Activated effector memory CD4-positive, alpha-beta T cell treated with anti-CD3 and anti-CD28 coated beads, Interleukin-2, amount 50 U/mL, for 16 hours (primary cell): ENCODE measurements around the gene ANKS1B.

Source experiments
- DNase-seq: peaks from one replicate; pipeline ENCODE4 v3.0.0-alpha.2; 2020

The ANKS1B gene

DNA sequence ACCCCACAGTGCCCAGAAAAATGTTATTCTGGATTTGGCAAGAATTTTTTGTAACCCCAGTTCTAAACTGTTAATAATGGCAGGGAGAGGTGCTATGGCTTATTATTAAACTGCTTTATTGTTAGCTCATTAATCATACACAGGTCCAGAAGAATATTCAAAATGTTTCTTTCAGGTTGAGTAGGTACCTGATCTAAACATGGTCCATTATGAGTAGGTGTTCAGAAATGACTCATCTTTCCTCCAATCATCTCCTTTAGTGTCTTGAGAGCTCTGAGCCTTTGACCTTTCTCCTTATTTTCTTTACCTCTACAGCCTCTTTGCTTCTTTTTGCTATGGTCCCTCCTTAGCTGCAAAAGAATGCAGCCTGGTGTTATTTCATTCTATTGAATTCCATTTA is 548.2 kb downstream of the ANKS1B start:
- DNase-seq, result no peak

DNA sequence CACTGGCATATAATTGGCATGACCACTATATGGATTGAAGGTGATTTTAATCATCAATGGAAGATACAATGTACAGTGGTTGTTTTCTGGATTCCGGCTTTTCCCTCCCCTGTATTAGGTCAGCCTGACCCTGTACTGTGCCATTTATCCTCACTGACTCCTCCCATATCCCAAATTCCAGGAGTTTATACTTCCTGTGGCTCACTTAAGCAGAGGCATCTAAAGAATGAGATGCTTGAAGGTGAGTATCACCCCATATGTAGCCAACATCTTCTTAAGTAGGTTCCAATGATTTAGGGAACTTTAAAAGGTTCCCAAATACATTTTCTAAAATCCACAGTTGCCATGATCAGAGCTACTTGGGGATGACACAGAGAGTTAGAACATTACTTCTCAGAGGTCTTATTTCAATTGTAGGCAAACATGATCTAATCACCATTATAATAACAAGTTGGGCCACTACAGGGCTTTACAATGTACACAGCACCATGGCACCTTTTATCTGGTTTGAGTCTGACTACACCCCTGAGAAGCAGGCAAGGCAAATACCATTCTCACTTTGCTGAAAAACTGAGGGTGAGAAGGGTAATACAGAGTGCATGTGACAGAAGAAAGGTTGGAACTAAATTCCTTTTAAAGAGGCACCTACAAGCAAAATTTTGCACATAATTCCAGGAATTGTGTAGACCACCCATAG is 549.5 kb downstream of the ANKS1B start:
- DNase-seq, result no peak

DNA sequence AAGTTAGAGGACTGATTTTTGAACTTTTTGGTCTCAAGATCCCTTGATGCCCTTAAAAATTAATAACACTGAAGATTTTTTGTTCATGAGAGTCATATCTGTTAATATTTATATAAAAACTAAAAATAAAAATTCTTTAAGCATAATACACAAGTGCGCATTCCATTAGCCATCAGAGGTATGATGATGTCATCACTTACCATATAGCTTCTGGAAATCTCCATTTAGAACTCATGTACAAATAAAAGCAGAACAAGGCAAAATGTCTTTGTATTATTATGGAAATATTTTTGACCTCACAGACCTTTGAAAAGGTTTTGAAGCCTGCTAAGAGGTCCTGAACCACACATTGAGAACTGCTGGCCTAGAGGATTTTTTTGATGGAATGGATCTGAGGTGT is 551.6 kb downstream of the ANKS1B start:
- DNase-seq, result no peak

DNA sequence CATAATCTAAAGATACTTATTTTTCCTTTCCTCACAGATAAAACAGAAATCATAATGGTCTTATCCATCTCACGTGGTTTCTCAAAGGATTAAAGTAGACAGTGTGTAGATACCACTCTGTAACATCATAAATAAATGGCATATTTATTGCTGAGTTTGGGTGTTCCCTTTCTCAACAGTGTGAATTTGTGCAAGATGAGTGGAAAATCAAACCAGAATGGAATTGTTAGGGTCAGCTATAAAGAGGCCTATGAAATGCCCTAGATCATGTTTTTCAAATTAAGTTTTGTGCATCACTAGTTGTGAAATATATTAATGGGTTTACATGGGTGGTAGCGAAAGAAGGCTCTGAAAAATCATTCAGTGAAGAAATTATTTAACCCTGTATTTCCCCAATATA is 553.5 kb downstream of the ANKS1B start:
- no peak for DNase-seq

DNA sequence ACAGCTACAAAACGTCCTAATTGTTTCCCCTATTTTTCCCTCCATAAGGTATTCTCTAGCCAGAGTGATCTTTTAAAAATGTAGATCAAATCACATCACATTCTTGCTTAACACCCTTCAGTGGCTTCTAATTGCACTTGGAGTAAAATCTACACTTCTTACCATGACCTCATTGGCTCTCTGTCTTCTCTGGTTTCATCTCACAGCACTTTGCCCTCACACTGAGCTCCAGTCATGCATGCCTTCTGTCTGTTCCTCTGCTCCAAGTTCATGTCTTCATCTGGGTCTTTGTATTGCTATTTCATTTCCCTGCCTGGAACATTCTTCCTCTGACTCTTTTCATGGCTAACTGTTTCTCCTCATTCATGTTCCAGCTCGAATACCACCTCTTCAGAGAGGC is 557.6 kb downstream of the ANKS1B start:
- DNase-seq, result no peak

DNA sequence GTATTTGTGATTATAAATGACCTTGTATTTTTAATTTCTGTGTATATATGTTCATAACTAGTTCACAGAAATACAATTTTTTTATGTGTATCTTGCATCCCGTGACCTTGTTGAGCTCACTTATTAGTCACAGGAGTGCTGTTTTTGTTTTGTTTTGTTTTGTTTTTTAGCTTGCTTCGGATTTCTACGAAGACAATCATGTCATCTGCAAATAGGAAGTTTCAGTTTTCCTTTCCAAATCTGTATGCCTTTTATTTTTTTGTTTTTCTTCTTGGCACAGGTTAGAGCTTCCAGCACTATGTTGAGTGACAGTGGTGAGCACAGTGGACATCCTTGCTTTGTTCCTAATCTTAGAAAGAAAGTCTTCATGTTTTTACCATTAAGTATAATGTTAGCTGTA is 566.4 kb downstream of the ANKS1B start:
- no peak for DNase-seq

DNA sequence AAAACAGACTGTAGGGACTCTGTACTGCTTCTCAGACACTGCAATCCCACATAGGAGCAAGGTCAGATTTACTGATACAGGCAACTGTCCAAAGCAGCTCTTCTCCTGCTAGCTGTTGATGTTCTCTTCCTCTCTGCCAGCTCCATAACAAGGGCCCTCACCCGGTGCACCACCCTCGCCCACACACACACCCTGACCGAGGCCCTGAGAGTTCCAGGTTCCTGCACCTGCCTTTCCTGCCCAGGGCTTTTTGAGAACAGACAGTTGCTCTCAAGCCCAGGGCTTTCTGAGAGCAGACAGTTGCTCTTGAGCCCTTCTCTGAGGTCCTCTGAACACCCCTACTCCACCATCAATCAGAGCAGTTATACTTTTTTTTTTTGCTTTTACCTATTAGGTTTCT is 571.0 kb downstream of the ANKS1B start:
- DNase-seq, result no peak

DNA sequence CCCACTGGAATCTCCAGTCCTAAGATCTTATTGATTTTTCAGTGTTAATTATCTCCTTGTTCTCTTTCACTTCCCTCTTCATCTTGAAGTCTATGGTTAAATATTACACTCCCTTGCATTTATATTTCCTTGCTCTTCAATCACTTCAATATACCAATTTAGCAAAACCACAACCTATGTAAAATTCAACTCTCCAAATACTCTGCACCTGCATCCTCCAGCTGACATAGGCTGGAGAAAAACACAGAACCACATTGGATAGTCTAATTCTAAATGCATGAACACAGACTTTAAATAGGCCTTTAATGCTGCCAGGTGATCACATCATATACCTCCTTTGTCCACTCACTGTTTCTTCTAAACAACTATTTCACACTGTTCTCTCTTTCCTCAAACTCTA is 591.0 kb downstream of the ANKS1B start:
- DNase-seq, result no peak

DNA sequence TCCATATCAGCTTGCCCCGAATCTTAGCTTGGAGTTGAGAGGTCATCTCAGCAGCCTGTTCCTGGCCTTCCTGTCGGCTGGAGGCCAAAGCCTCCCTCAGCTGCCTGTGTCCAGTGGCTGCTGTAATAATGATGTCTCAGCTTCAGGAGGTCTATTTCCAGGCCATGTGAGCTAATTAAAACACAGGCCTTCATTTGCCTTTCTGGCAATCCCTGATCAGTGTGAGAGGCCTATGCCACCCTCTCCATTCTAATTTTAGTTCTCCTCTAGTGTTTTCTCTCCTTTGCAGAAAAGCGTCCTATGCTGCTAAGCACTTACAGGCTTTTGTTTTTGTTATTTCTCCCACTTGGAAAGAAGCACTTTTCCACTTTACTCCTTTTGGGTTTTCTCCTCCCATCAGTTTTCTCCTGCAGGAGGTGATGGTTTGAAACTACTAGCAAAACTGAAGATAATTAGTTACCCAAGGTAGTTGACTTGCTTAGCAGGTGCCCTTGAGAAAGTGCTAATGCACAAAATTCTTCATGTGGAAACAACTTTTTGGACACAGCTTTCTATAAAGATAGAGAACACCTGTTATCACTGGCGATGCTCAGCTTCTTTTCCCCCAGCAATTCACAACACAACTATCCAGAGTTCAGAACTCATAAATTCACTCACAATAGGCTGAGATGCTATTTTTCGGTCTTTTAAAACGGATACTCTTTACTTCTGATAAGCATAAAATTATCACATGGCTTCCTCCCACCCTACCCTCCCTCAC is 592.5 kb downstream of the ANKS1B start:
- no peak for DNase-seq

DNA sequence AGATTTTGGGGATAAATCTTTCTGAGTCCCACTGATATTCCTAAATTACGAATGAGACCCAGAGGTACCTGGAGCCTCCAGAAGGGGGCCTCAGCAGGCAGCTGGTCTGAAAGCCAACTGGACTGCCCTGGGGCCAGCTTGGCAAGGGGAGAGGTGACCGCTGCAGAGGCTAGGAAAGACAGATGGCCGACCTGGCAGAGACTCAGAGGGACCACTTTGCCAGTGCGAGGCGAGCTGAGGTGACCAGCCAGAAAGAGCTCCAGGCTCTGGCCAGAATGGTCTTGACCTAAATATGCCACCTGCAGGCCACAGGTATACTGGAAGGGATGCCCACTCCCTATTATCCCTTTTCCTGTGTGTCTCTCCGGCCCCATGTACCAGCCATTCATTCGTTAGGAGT is 594.0 kb downstream of the ANKS1B start:
- no peak for DNase-seq

DNA sequence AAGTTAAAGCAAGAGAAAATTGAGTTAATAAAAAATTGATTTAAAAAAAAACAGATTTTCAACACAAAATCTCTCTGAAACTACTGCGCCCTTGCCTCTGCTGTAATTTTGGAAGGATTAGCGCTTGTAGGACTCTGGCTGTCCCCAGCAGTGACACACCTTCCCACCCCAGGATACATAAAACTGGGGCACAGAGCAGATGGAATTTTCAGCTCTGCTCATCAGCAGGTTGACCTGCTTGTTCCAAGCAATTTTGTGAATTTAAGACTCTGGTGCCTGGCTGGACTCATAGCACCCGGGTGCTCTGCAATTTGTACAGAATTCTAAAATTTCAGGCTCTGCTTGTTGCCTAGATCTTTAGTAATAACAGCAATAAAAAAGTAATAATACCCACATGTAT is 595.0 kb downstream of the ANKS1B start:
- DNase-seq, result no peak

DNA sequence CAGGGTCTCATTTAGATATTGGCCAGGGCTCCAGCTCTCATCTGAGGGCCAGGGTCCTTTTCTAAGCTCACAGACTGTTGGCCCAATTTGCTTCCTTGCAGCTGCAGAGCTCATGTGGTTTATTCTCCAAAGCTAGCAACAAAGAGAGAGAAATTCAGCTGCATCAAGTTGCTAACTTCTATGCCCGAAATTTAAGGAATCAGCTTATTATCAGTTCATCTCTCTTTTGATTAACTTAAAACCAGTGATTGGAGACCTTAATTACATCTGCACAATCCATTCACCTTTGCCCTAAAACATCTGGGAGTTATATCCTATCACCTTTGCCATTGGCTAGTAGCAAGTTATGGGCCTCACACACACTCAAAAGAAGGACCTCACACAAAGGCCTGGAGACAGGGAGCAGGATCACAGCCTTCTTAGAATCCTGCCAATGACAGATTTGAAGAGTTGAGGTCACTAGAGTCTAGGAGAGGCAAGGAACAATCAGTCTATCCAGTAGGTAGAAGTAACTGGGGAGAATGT is 596.0 kb downstream of the ANKS1B start:
- DNase-seq, result no peak

DNA sequence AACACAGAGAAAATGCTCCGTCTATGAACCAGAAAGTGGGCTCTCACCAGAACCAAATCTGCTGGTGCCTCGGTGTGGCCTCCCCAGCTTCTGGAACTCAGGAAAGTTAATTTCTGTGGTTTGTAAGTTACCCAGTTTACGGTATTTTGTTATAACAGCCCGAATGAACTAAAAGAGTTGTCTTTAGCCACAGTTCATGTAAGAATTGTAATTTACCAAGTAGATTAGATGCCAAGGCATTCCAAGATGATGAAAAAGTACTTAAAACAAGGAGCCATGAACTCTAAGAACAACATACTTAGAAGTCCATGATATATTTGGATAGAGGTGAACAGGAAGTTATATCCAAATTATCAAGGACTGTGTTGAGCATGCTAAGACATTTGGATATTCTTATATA is 597.1 kb downstream of the ANKS1B start:
- no peak for DNase-seq

DNA sequence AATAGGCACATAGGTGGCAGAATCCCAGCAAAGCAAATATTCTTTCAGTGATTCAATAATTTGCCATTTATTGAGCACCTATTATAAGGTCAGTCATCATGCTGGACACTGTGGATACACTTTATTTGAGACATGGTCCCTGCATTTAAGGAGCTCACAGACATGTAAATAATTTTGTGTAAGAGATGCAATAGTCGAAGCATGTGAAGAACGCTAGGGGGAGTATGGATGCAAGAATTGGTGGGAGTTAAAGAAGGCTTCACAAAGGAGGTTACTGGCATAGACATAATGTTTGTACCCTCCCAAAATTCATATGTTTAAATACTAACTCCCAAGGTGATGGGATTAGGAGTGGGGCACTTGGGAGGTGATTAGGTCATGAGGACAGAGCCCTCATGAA is 597.8 kb downstream of the ANKS1B start:
- DNase-seq, result no peak

DNA sequence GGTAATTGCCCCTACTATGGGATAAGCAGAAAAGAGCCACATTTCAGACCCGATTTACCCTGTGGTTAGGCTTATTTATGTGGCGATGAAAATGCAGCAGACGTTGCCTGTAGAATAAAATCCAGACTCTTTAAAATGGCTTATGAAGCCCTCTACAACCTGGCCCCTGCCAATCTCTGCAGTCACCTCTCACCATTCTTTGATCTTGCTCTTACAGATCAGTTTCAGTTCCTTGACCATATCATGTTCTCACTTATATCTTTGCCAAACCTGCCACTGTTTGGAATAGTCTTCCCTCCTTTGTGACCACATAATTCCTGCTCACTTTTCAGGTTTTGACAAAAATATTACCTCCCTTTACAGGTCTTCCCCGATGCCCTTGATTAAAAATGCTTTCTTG is 601.5 kb downstream of the ANKS1B start:
- no peak for DNase-seq

DNA sequence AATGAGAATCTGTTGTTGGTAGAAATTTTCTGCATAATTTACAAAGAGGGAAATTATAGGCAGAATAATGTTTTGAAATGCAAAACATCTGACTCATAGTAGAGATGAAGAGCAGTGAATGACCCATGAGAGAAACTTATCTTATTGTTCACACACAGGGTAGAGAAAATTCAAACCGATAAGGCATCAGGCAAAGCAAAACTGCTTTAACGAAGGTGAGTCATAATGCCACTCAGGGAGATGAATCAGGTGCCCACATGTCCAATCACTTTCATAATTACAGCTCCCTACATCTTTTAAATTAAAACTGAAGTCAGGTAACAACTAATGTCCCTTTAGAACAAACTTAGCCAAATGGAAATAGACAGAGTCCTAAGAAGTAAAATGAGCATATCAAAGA is 602.7 kb downstream of the ANKS1B start:
- DNase-seq, result no peak

DNA sequence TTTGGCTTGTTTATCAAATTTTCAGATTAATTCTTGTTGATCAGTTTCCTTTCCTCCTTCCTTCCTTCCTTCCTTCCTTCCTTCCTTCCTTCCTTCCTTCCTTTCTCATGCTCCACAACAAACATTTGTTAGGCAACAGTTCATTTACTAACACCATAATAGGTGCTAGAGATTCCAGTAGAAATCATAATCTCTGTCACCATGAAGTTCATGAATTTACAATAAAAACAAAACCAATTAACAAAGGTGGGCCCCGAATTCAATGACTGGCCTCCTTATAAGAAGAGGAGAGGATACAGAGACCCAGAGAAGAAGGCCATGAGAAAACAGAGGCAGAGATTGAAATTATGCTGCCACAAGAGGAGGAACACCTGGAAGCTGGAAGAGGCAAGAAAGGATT is 604.0 kb downstream of the ANKS1B start:
- DNase-seq, result no peak

DNA sequence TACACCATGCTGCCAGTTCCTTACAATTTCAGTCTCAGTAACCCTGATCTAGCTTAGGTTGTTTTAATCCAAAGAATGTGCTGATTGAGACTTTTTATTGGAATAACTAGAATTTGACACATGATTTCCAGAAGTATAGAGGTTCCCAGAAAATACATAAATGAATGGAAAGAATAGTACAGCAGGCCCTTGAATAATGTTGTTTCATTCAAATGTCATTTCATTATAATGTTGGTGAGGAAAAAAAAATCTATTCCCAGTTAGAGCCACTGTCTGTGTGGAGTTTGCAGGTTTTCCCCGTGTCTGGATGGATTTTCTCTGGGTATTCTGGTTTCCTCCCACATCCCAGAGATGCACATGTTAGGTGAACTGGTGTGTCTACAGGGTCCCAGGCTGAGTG is 610.7 kb downstream of the ANKS1B start:
- DNase-seq, result no peak

DNA sequence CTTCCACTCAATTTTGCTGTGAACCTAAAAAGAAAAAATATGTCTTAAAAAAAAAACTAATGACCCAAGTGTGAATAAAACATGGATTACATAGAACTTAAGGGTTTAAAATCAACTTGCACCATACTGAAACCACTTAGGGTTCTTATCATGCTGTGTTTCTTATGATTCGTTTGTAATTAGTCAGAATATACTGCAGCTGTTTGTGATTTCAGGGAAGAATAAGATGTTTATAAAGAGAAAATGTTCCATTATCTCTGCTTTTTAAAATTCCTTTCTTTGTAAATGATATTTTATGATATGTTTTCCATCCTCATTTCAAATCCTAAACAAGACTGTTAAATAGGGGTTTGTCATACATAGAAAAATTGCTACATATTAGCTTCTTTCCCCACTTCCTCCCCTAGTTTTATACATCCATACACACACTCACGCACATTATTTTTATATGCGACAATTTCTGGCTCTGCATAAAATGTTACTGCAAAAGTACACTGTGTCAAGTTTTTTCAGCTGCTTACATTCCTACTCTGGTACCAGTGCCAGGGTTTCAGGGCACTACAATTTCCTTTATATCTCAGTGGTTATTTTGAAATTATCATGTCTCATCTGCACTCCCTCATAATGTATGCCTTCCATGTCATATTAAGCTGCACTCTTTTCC is 612.3 kb downstream of the ANKS1B start:
- DNase-seq, result no peak

DNA sequence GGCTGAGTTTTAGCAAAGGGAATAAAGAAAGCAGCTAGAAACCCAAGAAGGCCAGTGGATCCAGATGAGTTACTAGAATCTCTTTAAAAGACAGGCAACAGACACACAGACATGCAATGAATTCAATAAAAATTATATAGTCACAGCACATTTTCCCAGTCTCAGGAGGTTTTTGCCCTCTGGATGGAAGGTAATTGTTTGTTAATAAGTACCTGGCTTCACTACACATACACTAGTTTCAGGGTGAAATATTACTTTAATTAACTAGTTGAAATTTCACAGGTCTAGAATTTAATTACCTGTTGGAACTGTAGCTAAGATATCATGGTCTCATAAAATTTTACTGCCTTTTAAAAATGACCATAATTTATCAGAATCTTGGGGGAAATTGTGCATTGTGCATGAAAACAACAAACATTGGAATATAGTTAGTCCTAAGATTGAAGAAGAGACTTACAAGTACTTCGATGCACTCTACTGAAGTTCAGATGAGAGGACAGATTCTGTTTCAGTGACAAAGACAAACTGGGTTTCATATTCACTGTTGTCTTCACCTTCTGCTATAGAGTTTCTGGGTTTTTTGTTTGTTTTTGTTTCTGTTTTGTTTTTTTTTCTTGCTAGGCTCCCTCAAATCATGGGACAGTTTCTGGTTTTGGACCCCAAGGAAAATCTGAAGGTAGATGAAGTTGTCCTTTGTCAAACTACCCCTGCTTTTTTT is 614.2 kb downstream of the ANKS1B start:
- DNase-seq, result no peak

DNA sequence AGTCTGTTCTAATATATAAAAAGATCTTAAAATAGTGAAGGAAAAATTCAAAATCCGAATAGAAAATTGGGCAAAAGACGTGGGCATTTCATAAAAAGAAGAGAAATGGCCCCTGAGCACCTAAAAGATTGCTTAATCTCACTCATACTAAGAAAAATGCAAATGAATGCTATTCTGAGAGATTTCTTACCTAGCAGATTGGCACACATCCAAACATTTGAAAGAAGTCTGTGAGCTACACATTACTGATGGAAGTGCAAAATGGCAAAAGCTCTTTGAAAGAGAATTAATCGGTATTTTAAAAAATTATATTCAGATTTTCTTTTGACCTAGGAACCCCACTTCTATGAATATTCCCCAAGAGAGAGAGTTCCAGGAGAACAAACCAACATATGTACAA is 617.6 kb downstream of the ANKS1B start:
- DNase-seq, result no peak

DNA sequence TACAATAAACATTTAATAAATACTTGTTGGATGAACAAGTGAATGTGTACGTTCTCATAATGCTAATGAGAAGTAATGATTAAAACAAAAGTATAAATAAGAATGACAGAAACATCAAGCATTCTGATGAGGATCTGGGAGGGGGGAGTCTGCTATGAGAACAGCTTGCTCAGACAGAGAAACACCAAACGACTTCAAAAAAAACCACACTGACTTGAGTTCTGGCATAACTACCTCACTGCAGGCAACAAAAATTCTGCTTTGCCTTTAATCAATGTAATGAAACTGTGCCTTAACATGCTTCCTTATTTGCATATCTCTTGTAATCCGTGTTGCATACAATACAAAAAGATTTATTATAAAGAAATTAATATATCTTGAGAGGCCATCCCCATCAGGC is 632.5 kb downstream of the ANKS1B start:
- DNase-seq, result no peak

DNA sequence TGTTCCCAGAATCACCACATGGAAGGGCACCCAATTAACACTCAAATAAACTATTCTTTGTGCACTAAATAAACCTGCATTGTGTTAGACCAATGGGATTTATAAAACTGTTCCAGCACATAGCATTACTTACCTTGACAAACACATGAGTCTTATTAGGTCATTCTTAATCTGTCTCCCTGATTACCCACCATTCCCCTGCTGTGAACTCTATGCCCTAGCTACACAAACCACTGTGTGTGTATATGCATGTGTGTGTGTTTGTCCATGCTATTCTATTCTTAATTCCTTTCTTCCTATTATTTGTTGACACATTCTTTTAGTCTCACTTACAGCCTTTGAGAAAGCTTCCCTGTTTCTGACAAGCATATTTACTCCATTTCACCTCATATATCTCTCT is 640.8 kb downstream of the ANKS1B start:
- no peak for DNase-seq
